ENCODE measurements around the gene SELENOP. TPM values are rescaled to one million over a fixed set of nuclear protein-coding genes. Genes with fewer than 3 reads are reported as not detected.

The SELENOP gene
- total RNA-seq, 1 experiment from 2014 or later = 8.5 TPM

DNA sequence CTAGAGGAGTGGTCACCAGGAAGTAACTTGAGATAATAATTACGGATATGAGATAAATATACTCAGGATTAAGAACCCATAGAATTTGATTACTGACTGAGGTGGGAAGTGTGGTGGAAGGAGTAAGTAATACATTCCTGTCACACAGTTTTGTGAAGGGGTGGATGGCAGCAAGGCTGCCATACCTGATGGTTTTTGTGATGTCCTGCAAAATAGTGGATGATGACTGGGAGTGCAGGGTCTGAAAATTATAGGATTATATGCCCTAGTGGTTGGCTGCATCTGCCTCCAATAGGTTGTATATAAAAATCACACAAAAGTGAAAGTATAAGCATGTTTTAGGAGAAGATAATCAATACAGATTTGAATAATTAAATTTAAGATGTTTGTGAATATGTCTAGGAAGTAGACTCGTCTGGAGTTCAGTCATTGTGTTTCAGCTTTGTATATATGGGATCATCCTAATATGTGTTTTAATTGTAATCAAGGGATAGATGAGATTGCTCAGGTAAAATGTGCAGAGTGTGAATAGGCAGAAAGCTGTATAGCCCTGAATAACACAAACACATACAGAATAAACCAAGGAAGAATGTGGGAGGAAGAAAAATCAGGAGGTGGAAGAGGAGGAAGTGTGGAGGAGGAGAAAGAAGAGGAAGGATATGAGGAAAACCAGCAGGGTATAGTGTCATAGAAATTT is 5.5 kb downstream of the SELENOP start:
- H2AFZ ChIP-seq (ENCODE audit: low read length) = no peak overlapping the region
- H3K36me3 Mint-ChIP-seq (ENCODE audit: insufficient read depth in 1 of 3, low read depth in 3 of 3) = peaks cover 0 to 9% (median 2%) of the 10 kb centered on the region in 3 experiments; a peak in 3 of 7 replicates
- no peak overlapping the region for H2BK5ac ChIP-seq (ENCODE audit: insufficient read length, low read length)
- no CpG with 5 or more reads among the region's 2 CpGs for WGBS (ENCODE audit: extremely low coverage, insufficient read length, low lambda C conversion rate)
- no peaks in the 10 kb centered on the region for H3K79me1 ChIP-seq (ENCODE audit: insufficient read depth, low read depth, low read length, poor library complexity, severe bottlenecking)
- H2AK5ac ChIP-seq (ENCODE audit: insufficient read length, low read length) = no peak overlapping the region
- no peak overlapping the region for H3K4me2 ChIP-seq (ENCODE audit: insufficient read depth, insufficient read length, low read length)
- no peaks in the 10 kb centered on the region for H3K79me2 ChIP-seq (ENCODE audit: insufficient read depth, low read length)
- no peaks in the 10 kb centered on the region for H3K4me1 ChIP-seq (ENCODE audit: insufficient read depth, low read length)
- no peak overlapping the region for H3K4me3 Mint-ChIP-seq
- no peak overlapping the region for H4K91ac ChIP-seq (ENCODE audit: insufficient read length, low read depth, low read length)
- no peaks in the 10 kb centered on the region for H3K23me2 ChIP-seq (ENCODE audit: insufficient read length, low read depth, low read length, poor library complexity, severe bottlenecking)
- peaks cover 8 to 12% of the 10 kb centered on the region in 2 experiments for H3K4me1 Mint-ChIP-seq
- no peak overlapping the region for H3K56ac ChIP-seq (ENCODE audit: insufficient read length, low read depth, low read length)
- no peak overlapping the region for H3K9ac ChIP-seq (ENCODE audit: extremely low read depth, insufficient read length, low read length)
- H4K8ac ChIP-seq (replicated peaks; ENCODE audit: insufficient read length, low read depth, low read length) = no peak overlapping the region
- H3K23ac ChIP-seq (ENCODE audit: insufficient read length, low read depth, low read length) = no peak overlapping the region
- no peak overlapping the region for H2BK120ac ChIP-seq (ENCODE audit: low read depth, low read length, poor library complexity, severe bottlenecking)
- no peak overlapping the region for H2BK15ac ChIP-seq (ENCODE audit: low read depth, low read length)
- no peak for DNase-seq
- no peaks in the 10 kb centered on the region for H3K9me3 Mint-ChIP-seq
- no peaks in the 10 kb centered on the region for H3K9me3 ChIP-seq (ENCODE audit: control insufficient read depth, low read depth, low read length)
- no peaks in the 10 kb centered on the region for H3K27me3 Mint-ChIP-seq (ENCODE audit: low read depth)
- no peaks in the 10 kb centered on the region for H3K27me3 ChIP-seq (ENCODE audit: insufficient read depth, low read length)
- no peak overlapping the region for H3T11ph ChIP-seq (ENCODE audit: low read length)
- H2BK20ac ChIP-seq (ENCODE audit: low read depth, low read length, poor library complexity, severe bottlenecking) = no peak overlapping the region
- H3K27ac Mint-ChIP-seq = no peak overlapping the region
- no peak overlapping the region for H3K27ac ChIP-seq (ENCODE audit: insufficient read length, low read depth, low read length)
- no peak overlapping the region for H3K18ac ChIP-seq (ENCODE audit: insufficient read length, low read depth, low read length)
- H4K5ac ChIP-seq (ENCODE audit: insufficient read length, low read depth, low read length) = no peak overlapping the region
- H3K4ac ChIP-seq (ENCODE audit: low read depth, low read length) = no peak overlapping the region
- H3K14ac ChIP-seq (ENCODE audit: insufficient read depth, low read length) = no peak overlapping the region
- H4K20me1 ChIP-seq (ENCODE audit: control insufficient read depth, insufficient read depth, insufficient read length) = no peaks in the 10 kb centered on the region
- no peak overlapping the region for H2BK12ac ChIP-seq (ENCODE audit: insufficient read length, low read depth, low read length)
- TF ChIP-seq, protein P1, sequence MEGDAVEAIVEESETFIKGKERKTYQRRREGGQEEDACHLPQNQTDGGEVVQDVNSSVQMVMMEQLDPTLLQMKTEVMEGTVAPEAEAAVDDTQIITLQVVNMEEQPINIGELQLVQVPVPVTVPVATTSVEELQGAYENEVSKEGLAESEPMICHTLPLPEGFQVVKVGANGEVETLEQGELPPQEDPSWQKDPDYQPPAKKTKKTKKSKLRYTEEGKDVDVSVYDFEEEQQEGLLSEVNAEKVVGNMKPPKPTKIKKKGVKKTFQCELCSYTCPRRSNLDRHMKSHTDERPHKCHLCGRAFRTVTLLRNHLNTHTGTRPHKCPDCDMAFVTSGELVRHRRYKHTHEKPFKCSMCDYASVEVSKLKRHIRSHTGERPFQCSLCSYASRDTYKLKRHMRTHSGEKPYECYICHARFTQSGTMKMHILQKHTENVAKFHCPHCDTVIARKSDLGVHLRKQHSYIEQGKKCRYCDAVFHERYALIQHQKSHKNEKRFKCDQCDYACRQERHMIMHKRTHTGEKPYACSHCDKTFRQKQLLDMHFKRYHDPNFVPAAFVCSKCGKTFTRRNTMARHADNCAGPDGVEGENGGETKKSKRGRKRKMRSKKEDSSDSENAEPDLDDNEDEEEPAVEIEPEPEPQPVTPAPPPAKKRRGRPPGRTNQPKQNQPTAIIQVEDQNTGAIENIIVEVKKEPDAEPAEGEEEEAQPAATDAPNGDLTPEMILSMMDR (conservative IDR thresholded peaks at IDR 0.05) = no peak
